Fibroblast of skin of scalp (primary cell): ENCODE results near the gene PITPNM3.

Experiments used
- DNase-seq: peaks from one replicate; pipeline ENCODE4 v3.0.0-alpha.2; 2013

Gene PITPNM3

DNA sequence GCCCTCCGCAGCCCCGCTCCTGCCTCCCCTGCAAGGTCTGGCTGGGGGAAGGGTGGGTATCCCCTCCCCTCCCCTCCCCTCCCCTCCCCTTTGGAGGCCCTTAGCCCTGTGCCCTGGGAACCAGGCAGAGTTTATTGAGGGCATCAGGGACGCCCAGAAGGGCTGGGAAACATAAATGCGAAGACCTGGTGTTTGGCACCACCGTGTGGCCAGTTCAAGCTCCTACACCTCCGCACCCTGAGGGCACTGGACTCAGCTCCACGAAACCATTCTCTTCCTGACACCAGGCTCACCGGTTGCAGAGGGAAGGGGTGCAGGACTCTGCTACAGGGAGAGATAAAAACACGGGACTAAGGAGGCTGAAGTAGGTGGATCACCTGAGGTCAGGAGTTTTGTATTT, 120.4 kb downstream of the PITPNM3 start:
- peak; percentile 60 for DNase-seq

DNA sequence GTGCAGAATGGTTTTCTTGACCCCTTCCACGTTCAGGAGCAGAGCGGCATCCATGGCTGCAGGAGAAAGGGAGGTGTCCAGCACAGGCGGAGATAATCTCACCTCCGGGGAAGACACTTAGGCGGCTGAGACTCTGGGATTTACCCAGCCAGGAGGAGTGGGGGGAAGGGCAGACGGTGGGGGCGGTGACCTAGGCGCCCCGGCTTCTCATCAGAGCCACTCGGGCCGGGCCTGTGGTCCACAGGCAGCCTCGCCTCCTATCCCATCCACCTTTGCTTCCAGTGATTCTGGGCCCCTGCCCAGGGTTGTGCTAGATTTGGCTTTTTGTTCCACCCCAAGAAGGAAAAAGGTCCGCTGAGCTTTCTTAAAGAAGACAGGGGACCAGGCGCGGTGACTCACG, 121.3 kb downstream of the PITPNM3 start, which contains the start of gene AIPL1:
AIPL1 (minus strand) TSS at position 71 of the 400 bp plus-strand sequence; CDS start at position 54, 17 bp downstream.
- no peak for DNase-seq

DNA sequence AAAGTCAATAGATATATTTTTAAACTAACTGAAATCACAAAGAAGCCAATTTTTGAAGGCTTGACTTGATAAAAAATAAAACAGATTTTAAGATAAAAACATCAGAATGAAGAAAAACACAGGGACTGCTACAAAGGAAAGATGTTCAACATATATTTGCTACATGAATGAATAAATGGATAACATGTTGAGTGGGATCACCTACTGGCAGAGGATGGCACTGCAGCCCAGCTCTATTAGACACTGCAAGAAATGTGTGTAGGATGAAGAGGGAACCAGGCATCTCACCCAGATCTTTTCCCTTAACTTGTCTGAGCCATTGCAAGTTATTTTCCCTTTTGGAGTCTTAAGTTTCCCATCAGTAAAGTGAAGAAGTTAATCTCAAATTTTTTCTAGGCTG, 125.6 kb downstream of the PITPNM3 start:
- DNase-seq, result no peak

- no peak for DNase-seq
Measured at GRCh38 chr17:6429266-6429665, 127.1 kb downstream of the PITPNM3 start.

- no peak for DNase-seq
Measured at GRCh38 chr17:6428207-6428965, 128.0 kb downstream of the PITPNM3 start.

DNA sequence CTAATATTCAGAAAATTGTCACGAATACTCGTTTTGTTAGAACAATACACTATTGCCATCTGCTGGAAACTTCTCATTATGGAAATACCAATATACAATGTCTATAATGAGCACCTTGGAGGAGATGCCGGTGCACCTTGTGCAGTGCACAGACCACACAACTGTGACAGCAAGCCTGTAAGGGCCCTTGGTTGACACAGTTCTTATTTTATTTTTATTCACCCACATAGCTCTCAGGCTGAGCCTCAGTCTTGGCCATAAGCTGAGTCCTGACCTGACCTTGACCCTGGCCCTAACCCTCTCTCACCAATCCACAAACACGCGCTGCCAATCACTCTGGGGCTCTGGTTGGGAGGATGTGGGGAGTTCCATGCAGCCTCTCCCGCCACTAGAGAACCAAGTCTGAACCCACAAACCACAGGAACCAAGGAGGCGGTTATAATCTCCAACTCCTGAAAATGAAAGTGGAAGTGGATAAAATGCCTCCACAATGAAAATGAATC, 129.0 kb downstream of the PITPNM3 start:
- peak; percentile 44 for DNase-seq

DNA sequence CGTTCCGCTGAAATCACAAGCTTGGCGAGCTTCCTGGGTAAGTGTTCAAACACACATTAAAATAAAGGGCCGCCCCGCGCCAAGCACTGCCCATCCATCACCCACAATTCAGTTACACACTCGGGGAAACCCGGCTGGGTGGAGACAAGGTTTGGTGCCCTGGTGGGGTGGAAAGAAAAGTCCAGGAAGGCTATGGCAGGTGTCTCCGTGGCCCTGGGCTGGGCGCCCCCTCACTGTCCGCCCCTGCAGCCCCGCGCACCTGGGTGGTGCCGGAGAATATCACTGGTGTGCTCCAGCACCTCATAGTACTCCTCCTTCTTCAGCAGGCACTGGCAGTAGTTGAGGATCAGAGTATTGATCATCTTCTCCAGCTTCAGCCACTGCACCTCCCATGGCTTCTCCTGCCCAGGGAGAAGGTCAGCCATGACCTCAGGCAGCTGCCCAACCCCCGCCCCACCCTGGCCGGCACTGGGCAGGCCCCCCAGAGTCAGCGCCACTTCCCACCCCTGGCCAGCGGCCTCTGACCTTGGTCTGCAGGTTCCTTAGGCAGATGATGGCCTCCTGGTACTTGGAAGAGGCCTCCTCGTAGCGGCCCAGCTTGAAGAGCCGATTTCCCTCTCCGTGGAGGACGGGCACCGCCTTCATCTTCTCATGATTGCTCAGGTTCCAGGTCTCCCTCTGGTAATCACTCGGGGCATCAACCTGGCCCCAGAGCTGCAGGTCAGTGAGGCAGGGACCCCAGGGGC, 129.8 kb downstream of the PITPNM3 start:
- DNase-seq, result no peak

DNA sequence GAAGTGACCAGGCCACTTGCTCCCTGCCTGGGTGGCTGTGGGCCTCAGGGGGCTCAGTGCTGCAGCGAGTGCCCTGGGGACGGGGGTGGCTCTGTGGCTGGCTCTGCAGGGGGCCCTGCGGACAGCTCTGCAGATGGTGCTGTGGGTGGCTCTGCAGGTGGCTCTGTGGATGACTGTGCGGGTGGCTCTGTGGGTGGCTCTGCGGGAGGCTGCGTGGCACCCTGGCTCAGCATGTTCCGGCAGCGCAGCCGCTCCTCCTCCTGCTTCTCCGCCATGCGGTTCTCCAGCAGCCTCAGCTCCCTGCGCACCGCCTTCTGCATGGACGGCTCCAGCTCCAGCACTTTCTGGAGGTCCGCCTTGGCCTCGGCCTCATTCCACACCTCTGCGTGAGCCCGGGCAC, 130.9 kb downstream of the PITPNM3 start:
- DNase-seq, result no peak

- no peak for DNase-seq
Measured at GRCh38 chr17:6423931-6424330, 132.4 kb downstream of the PITPNM3 start.

DNA sequence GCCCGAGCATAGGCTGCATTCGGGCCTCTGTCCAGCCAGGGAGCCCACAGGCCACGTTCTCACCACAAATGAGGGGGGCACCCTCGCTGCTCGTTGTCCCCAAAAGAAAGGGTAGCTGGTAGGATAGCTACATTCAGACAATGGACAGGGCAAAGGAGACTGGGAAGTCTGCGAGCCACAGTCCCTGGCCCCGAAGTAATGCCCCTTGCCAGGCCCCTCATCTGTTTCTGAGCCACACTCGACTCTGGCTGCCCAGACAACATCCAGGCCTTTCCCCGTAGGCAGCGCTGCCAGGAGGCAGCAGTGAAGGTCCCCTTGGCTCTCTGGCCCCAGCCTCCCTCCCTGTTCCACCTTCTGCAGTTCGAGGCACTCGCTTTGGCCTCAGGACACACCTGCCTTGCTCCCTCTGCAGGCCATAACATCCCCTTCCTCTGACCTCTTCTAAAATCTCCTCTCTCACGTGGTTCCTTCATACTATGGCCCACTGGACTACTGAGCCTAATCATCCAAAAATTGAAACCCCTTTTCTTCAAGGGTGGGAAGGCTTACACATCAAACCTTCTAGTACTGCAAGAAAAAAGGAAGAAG, 133.6 kb downstream of the PITPNM3 start:
- no peak for DNase-seq

- DNase-seq, result peak; percentile 69
Measured at GRCh38 chr17:6421700-6422604, 134.4 kb downstream of the PITPNM3 start.

DNA sequence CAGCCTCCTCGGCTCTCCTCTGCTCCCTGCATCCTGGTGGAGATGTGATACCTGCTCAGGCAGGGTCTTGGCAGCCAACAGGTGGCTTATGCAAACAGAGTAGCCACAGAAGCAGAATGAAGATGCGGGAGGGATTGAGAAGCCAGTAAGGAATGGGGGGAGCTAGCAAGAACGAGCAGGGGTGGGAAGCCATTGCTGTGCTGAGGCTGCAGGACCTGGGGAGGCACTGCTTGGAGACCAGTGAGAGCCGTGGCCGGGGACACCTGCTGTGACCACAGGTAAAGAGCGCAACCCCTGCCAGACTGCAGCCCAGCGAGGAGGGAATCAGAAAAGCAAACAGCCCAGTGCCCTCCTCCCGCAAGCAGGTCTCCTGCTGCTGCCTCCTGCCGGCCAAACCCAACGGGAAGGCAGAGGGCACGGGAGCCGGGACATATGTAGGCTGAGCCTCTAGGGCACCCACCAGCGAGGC, 136.1 kb downstream of the PITPNM3 start:
- no peak for DNase-seq

DNA sequence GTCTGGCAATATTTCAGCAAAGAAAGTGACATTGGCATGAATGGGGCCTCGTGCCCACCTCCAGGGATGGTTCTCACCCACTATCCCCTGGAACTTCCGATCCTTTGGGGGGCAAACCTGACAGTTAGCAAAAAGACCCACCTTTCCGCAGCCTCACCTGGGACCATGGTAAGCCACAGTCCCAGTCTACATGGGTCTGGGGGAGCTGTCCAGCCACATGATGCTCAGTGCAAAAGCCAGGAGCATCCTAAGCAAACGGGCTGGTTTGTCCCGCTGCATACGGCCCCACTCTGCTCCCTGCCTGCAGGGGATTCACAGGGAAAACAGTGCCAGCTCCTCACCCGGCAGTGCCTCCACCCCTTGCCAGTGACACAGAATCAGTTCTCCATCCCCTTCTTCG, 140.7 kb downstream of the PITPNM3 start:
- DNase-seq, result no peak

DNA sequence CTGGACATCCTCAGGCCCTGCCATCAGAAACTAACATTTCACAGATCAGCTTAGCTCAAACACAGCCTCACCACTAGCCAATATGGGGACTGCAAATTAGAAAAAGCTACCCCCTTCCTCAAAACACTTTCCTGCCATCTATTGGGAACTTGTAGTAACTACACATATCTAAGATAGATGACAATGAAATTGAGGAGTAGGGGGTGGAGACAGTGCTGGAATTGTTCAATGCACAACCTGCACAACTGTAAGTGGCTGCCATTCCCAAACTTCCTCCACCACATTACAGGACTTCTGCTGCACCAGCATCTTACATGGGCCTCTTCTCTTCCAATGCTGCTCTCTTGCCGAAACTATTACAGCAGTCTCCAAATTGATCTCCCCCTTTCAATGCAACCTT, 143.3 kb downstream of the PITPNM3 start:
- peak; percentile 35 for DNase-seq

GRCh38 chr17:6408735-6409134, 147.6 kb downstream of the PITPNM3 start:
- no peak for DNase-seq

- no peak for DNase-seq
Measured at GRCh38 chr17:6408276-6408675, 148.1 kb downstream of the PITPNM3 start.

DNA sequence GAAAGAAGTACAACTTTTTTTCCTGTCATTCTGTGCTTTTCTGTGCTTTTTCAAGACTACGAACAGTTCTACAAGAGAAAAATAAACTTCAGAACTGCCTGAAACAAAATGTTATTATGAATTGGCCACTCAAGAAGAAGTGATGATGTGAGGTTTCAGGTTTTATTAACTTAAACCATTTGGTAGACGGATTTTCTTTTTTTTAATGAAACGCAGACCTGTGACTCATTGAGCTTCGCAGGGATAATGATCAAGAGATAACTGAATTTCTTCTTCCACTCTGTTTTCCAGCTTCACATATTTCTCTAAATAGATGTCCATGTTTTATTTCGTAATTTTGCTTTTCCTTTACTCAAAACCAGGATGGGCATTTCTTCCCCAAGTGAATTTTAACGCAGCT, 154.1 kb downstream of the PITPNM3 start:
- DNase-seq, result no peak
